GM23338 (cell line): Measurements from ENCODE around the gene RGPD8. TPM values are rescaled to one million over a fixed set of nuclear protein-coding genes. Genes with fewer than 3 reads are reported as not detected.

ENCODE experiments used
- ATAC-seq: fragments of 200-7000 bp; cut with Tn5 transposase; 3 replicates; pipeline ENCODE4 v1.9.1; 2020
- DNase-seq: peaks from one replicate; pipeline ENCODE4 v3.0.0-alpha.2; 2015; ENCODE audit warnings: low spot score
- H2AFZ ChIP-seq: fragments of 200-600 bp; sonication (generic); 2 replicates; pipeline ENCODE4 v1.8.0; 2016; ENCODE audit warnings: antibody characterized with exemption, mild to moderate bottlenecking, moderate library complexity
- H3F3A ChIP-seq: fragments of 200-600 bp; sonication (generic); replicated peaks from 2 replicates; pipeline ENCODE4 v1.8.0; 2017; ENCODE audit warnings: antibody characterized with exemption, mixed run types, low read depth
- H3K27ac ChIP-seq: fragments of 200-600 bp; sonication (generic); 2 replicates; pipeline ENCODE4 v1.6.1; 2016; ENCODE audit warnings: low read depth
- H3K27me3 ChIP-seq: fragments of 200-600 bp; sonication (generic); 2 replicates; pipeline ENCODE4 v1.8.0; 2016; ENCODE audit warnings: mild to moderate bottlenecking, mixed run types, moderate library complexity; ENCODE audit not compliant: insufficient read depth
- H3K36me3 ChIP-seq: fragments of 200-600 bp; sonication (generic); 2 replicates; pipeline ENCODE4 v1.8.0; 2016; ENCODE audit warnings: mild to moderate bottlenecking; ENCODE audit not compliant: insufficient read depth
- H3K4me1 ChIP-seq: fragments of 200-600 bp; sonication (generic); 2 replicates; pipeline ENCODE4 v1.8.0; 2016; ENCODE audit warnings: mild to moderate bottlenecking, moderate library complexity; ENCODE audit not compliant: insufficient read depth
- H3K4me2 ChIP-seq: fragments of 200-600 bp; sonication (generic); 2 replicates; pipeline ENCODE4 v1.7.1; 2017; ENCODE audit warnings: mixed run types
- H3K4me3 ChIP-seq: fragments of 200-600 bp; sonication (generic); 2 replicates; pipeline ENCODE4 v1.6.1; 2016; ENCODE audit warnings: mixed run types
- H3K79me2 ChIP-seq: fragments of 200-600 bp; sonication (generic); replicated peaks from 2 replicates; pipeline ENCODE4 v1.8.0; 2017; ENCODE audit warnings: mild to moderate bottlenecking; ENCODE audit not compliant: insufficient read depth
- H3K9me2 ChIP-seq: fragments of 200-600 bp; sonication (generic); 2 replicates; pipeline ENCODE4 v1.8.0; 2017; ENCODE audit not compliant: insufficient read depth
- H4K20me1 ChIP-seq: fragments of 200-600 bp; sonication (generic); replicated peaks from 2 replicates; pipeline ENCODE4 v1.8.0; 2017; ENCODE audit warnings: mild to moderate bottlenecking; ENCODE audit not compliant: insufficient read depth
- H3K27ac Mint-ChIP-seq: 2 replicates; pipeline ENCODE4 v1.8.0; 2020; ENCODE audit warnings: inconsistent platforms, mild to moderate bottlenecking, moderate library complexity, mixed read lengths
- H3K27me3 Mint-ChIP-seq: 3 replicates; pipeline ENCODE4 v1.8.0; 2022; ENCODE audit warnings: low read depth, mild to moderate bottlenecking, moderate library complexity, mixed read lengths, inconsistent platforms; ENCODE audit not compliant: insufficient read depth, poor library complexity
- H3K36me3 Mint-ChIP-seq: 3 replicates; pipeline ENCODE4 v1.8.0; 2021; ENCODE audit warnings: low read depth, mild to moderate bottlenecking, inconsistent platforms, moderate library complexity, mixed read lengths
- H3K4me1 Mint-ChIP-seq: 3 replicates; pipeline ENCODE4 v1.8.0; 2020; ENCODE audit warnings: mild to moderate bottlenecking, inconsistent platforms, mixed read lengths
- H3K4me3 Mint-ChIP-seq: 3 replicates; pipeline ENCODE4 v1.8.0; 2021; ENCODE audit warnings: moderate library complexity, mild to moderate bottlenecking, inconsistent platforms, mixed read lengths
- H3K9me3 Mint-ChIP-seq: 3 replicates; pipeline ENCODE4 v1.8.0; 2020; ENCODE audit warnings: moderate library complexity, mild to moderate bottlenecking, inconsistent platforms, mixed read lengths
- CREB1 ChIP-seq: fragments of 250-450 bp; sonication (Bioruptor Pico); IDR thresholded peaks from 2 replicates; pipeline ENCODE4 v1.5.0; 2020; ENCODE audit warnings: low read depth, mild to moderate bottlenecking, moderate library complexity
- EZH2 ChIP-seq: fragments of 200-600 bp; sonication (generic); IDR thresholded peaks from one replicate; pipeline ENCODE4 v1.8.0; 2017; ENCODE audit warnings: antibody characterized with exemption, mild to moderate bottlenecking, low read depth; ENCODE audit not compliant: unreplicated experiment
- EZH2phosphoT487 ChIP-seq: fragments of 200-600 bp; sonication (generic); IDR thresholded peaks from one replicate; pipeline ENCODE4 v1.8.1; 2018; ENCODE audit warnings: antibody characterized with exemption; ENCODE audit not compliant: unreplicated experiment
- JUNB ChIP-seq: IDR thresholded peaks from one replicate; pipeline ENCODE4 v1.6.1; 2016; ENCODE audit warnings: antibody characterized with exemption; ENCODE audit not compliant: unreplicated experiment
- NANOG ChIP-seq: IDR thresholded peaks from 2 replicates; pipeline ENCODE4 v1.6.1; 2016; ENCODE audit warnings: antibody characterized with exemption, borderline replicate concordance
- POLR2AphosphoS5 ChIP-seq: IDR thresholded peaks from 2 replicates; pipeline ENCODE4 v1.6.1; 2016; ENCODE audit warnings: antibody characterized with exemption, low read depth
- STAT1 ChIP-seq: IDR thresholded peaks from one replicate; pipeline ENCODE4 v1.6.1; 2016; ENCODE audit warnings: antibody characterized with exemption; ENCODE audit not compliant: unreplicated experiment
- ZNF331 ChIP-seq: fragments of 250-450 bp; sonication (Bioruptor Pico); IDR thresholded peaks from 2 replicates; pipeline ENCODE4 v1.5.0; 2020; ENCODE audit warnings: low read depth, mild to moderate bottlenecking, moderate library complexity
- polyA plus RNA-seq: library from polyadenylated mRNA; unstranded; fragments of >200 nt; fragmentation: Nextera tagmentation; extraction: Ambion mirVana; gene quantifications from 2 replicates; pipeline ENCODE4 v1.2.1, GENCODE V29; 2016
- total RNA-seq: library from RNA; depleted of rRNA; stranded (reverse); fragments of >200 nt; shearing (Covaris generic); gene quantifications from 2 replicates; pipeline ENCODE4 v1.2.3, GENCODE V29; 2014
- TF ChIP-seq, protein P1 (sequence below): IDR thresholded peaks from one replicate; pipeline ENCODE4 v1.6.1; 2018; ENCODE audit warnings: antibody characterized with exemption; ENCODE audit not compliant: unreplicated experiment
- TF ChIP-seq, protein P2 (sequence below), 2 experiments: fragments of 200-600 bp in 1 of 2; sonication (generic) in 1 of 2; conservative IDR thresholded peaks; 2 replicates each; pipeline versions ENCODE4 v1.5.1 to v1.6.1; 2016 to 2017; ENCODE audit warnings: antibody characterized with exemption in 2 of 2, low read depth in 2 of 2, mild to moderate bottlenecking in 2 of 2, moderate library complexity in 1 of 2
- TF ChIP-seq, protein P3 (sequence below): IDR thresholded peaks from 2 replicates; pipeline ENCODE4 v1.6.1; 2016; ENCODE audit warnings: antibody characterized with exemption
- TF ChIP-seq, protein P4 (sequence below): fragments of 250-450 bp; sonication (Bioruptor Pico); IDR thresholded peaks from 2 replicates; pipeline ENCODE4 v1.5.0; 2020; ENCODE audit warnings: mild to moderate bottlenecking, moderate library complexity

Gene RGPD8
- total and polyA plus RNA-seq, 2 experiments from 2014 or later: 1.1 to 8.6 TPM

DNA sequence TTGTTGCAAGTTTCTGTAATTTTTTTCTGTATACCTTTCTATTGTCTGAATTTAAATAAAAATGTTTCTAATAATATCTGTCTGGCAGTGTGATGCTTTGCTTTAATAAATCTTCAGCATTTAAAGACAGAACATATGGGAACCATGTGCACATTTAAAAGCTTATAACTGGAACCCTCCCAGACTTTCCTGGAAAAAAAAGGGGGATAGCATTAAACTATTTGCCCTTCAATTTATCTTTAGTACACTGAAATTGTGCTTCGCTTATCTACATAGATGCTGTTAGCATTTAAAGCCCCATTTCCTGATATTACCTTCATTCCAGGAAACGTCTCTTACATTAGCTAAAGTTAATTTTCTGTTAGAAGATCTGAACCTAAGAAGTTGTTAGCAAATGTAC is 93.5 kb downstream of the RGPD8 start:
- DNase-seq (no peak), ATAC-seq (no peak)
- Mint-ChIP-seq H3K27me3 (no peaks in the 10 kb centered on the region), H3K9me3 (no peaks in the 10 kb centered on the region), H3K4me3 (no peak overlapping the region), H3K27ac (no peak overlapping the region), H3K36me3 (no peaks in the 10 kb centered on the region), H3K4me1 (peaks cover 5% of the 10 kb centered on the region)
- TF ChIP-seq ZNF331 (CRISPR knock-in tag): no peak
- TF ChIP-seq, protein P1, sequence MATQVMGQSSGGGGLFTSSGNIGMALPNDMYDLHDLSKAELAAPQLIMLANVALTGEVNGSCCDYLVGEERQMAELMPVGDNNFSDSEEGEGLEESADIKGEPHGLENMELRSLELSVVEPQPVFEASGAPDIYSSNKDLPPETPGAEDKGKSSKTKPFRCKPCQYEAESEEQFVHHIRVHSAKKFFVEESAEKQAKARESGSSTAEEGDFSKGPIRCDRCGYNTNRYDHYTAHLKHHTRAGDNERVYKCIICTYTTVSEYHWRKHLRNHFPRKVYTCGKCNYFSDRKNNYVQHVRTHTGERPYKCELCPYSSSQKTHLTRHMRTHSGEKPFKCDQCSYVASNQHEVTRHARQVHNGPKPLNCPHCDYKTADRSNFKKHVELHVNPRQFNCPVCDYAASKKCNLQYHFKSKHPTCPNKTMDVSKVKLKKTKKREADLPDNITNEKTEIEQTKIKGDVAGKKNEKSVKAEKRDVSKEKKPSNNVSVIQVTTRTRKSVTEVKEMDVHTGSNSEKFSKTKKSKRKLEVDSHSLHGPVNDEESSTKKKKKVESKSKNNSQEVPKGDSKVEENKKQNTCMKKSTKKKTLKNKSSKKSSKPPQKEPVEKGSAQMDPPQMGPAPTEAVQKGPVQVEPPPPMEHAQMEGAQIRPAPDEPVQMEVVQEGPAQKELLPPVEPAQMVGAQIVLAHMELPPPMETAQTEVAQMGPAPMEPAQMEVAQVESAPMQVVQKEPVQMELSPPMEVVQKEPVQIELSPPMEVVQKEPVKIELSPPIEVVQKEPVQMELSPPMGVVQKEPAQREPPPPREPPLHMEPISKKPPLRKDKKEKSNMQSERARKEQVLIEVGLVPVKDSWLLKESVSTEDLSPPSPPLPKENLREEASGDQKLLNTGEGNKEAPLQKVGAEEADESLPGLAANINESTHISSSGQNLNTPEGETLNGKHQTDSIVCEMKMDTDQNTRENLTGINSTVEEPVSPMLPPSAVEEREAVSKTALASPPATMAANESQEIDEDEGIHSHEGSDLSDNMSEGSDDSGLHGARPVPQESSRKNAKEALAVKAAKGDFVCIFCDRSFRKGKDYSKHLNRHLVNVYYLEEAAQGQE: no peak
- TF ChIP-seq NANOG: no peak
- TF ChIP-seq CREB1 (CRISPR knock-in tag): no peak
- TF ChIP-seq, protein P2, sequence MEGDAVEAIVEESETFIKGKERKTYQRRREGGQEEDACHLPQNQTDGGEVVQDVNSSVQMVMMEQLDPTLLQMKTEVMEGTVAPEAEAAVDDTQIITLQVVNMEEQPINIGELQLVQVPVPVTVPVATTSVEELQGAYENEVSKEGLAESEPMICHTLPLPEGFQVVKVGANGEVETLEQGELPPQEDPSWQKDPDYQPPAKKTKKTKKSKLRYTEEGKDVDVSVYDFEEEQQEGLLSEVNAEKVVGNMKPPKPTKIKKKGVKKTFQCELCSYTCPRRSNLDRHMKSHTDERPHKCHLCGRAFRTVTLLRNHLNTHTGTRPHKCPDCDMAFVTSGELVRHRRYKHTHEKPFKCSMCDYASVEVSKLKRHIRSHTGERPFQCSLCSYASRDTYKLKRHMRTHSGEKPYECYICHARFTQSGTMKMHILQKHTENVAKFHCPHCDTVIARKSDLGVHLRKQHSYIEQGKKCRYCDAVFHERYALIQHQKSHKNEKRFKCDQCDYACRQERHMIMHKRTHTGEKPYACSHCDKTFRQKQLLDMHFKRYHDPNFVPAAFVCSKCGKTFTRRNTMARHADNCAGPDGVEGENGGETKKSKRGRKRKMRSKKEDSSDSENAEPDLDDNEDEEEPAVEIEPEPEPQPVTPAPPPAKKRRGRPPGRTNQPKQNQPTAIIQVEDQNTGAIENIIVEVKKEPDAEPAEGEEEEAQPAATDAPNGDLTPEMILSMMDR (conservative IDR thresholded peaks at IDR 0.05; ENCODE audit: low read depth in 2 of 2): no peak
- no peak for TF ChIP-seq EZH2phosphoT487
- no peak for TF ChIP-seq POLR2AphosphoS5
- no peak for TF ChIP-seq JUNB
- TF ChIP-seq, protein P3, sequence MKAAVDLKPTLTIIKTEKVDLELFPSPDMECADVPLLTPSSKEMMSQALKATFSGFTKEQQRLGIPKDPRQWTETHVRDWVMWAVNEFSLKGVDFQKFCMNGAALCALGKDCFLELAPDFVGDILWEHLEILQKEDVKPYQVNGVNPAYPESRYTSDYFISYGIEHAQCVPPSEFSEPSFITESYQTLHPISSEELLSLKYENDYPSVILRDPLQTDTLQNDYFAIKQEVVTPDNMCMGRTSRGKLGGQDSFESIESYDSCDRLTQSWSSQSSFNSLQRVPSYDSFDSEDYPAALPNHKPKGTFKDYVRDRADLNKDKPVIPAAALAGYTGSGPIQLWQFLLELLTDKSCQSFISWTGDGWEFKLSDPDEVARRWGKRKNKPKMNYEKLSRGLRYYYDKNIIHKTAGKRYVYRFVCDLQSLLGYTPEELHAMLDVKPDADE: no peak
- no peak for TF ChIP-seq EZH2
- no peak for TF ChIP-seq STAT1
- TF ChIP-seq, protein P4, sequence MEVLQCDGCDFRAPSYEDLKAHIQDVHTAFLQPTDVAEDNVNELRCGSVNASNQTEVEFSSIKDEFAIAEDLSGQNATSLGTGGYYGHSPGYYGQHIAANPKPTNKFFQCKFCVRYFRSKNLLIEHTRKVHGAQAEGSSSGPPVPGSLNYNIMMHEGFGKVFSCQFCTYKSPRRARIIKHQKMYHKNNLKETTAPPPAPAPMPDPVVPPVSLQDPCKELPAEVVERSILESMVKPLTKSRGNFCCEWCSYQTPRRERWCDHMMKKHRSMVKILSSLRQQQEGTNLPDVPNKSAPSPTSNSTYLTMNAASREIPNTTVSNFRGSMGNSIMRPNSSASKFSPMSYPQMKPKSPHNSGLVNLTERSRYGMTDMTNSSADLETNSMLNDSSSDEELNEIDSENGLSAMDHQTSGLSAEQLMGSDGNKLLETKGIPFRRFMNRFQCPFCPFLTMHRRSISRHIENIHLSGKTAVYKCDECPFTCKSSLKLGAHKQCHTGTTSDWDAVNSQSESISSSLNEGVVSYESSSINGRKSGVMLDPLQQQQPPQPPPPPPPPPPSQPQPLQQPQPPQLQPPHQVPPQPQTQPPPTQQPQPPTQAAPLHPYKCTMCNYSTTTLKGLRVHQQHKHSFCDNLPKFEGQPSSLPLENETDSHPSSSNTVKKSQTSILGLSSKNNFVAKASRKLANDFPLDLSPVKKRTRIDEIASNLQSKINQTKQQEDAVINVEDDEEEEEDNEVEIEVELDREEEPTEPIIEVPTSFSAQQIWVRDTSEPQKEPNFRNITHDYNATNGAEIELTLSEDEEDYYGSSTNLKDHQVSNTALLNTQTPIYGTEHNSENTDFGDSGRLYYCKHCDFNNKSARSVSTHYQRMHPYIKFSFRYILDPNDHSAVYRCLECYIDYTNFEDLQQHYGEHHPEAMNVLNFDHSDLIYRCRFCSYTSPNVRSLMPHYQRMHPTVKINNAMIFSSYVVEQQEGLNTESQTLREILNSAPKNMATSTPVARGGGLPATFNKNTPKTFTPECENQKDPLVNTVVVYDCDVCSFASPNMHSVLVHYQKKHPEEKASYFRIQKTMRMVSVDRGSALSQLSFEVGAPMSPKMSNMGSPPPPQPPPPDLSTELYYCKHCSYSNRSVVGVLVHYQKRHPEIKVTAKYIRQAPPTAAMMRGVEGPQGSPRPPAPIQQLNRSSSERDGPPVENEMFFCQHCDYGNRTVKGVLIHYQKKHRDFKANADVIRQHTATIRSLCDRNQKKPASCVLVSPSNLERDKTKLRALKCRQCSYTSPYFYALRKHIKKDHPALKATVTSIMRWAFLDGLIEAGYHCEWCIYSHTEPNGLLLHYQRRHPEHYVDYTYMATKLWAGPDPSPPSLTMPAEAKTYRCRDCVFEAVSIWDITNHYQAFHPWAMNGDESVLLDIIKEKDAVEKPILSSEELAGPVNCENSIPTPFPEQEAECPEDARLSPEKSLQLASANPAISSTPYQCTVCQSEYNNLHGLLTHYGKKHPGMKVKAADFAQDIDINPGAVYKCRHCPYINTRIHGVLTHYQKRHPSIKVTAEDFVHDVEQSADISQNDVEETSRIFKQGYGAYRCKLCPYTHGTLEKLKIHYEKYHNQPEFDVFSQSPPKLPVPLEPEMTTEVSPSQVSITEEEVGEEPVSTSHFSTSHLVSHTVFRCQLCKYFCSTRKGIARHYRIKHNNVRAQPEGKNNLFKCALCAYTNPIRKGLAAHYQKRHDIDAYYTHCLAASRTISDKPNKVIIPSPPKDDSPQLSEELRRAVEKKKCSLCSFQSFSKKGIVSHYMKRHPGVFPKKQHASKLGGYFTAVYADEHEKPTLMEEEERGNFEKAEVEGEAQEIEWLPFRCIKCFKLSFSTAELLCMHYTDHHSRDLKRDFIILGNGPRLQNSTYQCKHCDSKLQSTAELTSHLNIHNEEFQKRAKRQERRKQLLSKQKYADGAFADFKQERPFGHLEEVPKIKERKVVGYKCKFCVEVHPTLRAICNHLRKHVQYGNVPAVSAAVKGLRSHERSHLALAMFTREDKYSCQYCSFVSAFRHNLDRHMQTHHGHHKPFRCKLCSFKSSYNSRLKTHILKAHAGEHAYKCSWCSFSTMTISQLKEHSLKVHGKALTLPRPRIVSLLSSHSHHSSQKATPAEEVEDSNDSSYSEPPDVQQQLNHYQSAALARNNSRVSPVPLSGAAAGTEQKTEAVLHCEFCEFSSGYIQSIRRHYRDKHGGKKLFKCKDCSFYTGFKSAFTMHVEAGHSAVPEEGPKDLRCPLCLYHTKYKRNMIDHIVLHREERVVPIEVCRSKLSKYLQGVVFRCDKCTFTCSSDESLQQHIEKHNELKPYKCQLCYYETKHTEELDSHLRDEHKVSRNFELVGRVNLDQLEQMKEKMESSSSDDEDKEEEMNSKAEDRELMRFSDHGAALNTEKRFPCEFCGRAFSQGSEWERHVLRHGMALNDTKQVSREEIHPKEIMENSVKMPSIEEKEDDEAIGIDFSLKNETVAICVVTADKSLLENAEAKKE (CRISPR knock-in tag): no peak
- H3K27ac ChIP-seq: no peak overlapping the region
- no peaks in the 10 kb centered on the region for H3K4me1 ChIP-seq
- H3K9me2 ChIP-seq: peaks cover 4% of the 10 kb centered on the region; the same call in 1 of the 2 replicates
- no peaks in the 10 kb centered on the region for H3K27me3 ChIP-seq
- no peaks in the 10 kb centered on the region for H3K79me2 ChIP-seq
- H3F3A ChIP-seq: no peaks in the 10 kb centered on the region
- no peak overlapping the region for H2AFZ ChIP-seq
- no peak overlapping the region for H3K4me2 ChIP-seq
- H4K20me1 ChIP-seq: no peaks in the 10 kb centered on the region
- H3K4me3 ChIP-seq: no peak overlapping the region
- no peaks in the 10 kb centered on the region for H3K36me3 ChIP-seq
